ENCODE data around the gene EDN1. TPM values are rescaled to one million over a fixed set of nuclear protein-coding genes. Genes with fewer than 3 reads are reported as not detected.

The EDN1 gene
- total and polyA plus RNA-seq, 10 of the 15 experiments (the other 5 are each of a cell fraction or from before 2014, with no cell fraction given), result 2.0 to 6.6 (median 3.1) TPM

- Histone ChIP-seq H3K4me3 (peak overlapping the region; percentile 88; the same call in 1 of the 2 replicates), H3K27me3 (replicated peaks in 1 of 2; ENCODE audit: control insufficient read depth in 2 of 2, insufficient read depth in 2 of 2, low read length in 1 of 2) (no peaks in the 10 kb centered on the region), H3K9me3 (replicated peaks; ENCODE audit: control insufficient read depth, insufficient read depth, low read length) (no peaks in the 10 kb centered on the region), H3K79me2 (ENCODE audit: control insufficient read depth, insufficient read depth, low read length) (peaks cover 13% of the 10 kb centered on the region), H3K36me3 (ENCODE audit: control insufficient read depth in 2 of 2, insufficient read depth in 2 of 2, low read length in 1 of 2) (no peaks in the 10 kb centered on the region), H3K4me1 (ENCODE audit: control insufficient read depth, insufficient read depth, low read length) (peaks cover 8% of the 10 kb centered on the region), H3K9ac (ENCODE audit: control insufficient read depth, insufficient read depth, low read length) (no peak overlapping the region), H3K27ac (ENCODE audit: control insufficient read depth, insufficient read depth) (no peak overlapping the region), H3K4me2 (ENCODE audit: control insufficient read depth, insufficient read depth) (no peak overlapping the region), H4K20me1 (ENCODE audit: control insufficient read depth, insufficient read depth) (no peaks in the 10 kb centered on the region), H2AFZ (ENCODE audit: control insufficient read depth, low read depth, low read length) (no peak overlapping the region)
- no TSS peak for BruUV-seq (replicated peaks)
- TF ChIP-seq SMAD1 (IDR thresholded peaks at IDR 0.05; ENCODE audit: low read depth, partially characterized antibody), result no peak
- TF ChIP-seq, protein P1, sequence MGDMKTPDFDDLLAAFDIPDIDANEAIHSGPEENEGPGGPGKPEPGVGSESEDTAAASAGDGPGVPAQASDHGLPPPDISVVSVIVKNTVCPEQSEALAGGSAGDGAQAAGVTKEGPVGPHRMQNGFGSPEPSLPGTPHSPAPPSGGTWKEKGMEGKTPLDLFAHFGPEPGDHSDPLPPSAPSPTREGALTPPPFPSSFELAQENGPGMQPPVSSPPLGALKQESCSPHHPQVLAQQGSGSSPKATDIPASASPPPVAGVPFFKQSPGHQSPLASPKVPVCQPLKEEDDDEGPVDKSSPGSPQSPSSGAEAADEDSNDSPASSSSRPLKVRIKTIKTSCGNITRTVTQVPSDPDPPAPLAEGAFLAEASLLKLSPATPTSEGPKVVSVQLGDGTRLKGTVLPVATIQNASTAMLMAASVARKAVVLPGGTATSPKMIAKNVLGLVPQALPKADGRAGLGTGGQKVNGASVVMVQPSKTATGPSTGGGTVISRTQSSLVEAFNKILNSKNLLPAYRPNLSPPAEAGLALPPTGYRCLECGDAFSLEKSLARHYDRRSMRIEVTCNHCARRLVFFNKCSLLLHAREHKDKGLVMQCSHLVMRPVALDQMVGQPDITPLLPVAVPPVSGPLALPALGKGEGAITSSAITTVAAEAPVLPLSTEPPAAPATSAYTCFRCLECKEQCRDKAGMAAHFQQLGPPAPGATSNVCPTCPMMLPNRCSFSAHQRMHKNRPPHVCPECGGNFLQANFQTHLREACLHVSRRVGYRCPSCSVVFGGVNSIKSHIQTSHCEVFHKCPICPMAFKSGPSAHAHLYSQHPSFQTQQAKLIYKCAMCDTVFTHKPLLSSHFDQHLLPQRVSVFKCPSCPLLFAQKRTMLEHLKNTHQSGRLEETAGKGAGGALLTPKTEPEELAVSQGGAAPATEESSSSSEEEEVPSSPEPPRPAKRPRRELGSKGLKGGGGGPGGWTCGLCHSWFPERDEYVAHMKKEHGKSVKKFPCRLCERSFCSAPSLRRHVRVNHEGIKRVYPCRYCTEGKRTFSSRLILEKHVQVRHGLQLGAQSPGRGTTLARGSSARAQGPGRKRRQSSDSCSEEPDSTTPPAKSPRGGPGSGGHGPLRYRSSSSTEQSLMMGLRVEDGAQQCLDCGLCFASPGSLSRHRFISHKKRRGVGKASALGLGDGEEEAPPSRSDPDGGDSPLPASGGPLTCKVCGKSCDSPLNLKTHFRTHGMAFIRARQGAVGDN (IDR thresholded peaks at IDR 0.05), result 0 out of 2 replicates have a peak, but pooled peaks have one; percentile 7
- ChIA-PET RAD21 (ENCODE audit: unreplicated experiment) (interaction anchor here (0.9 to 10.0 kb wide), 13 partner anchors 11 to 640 kb away, joined by 3 to 384 read pairs (median 54); no protein-coding TSS in a partner anchor), CTCF (interaction anchor here (0.6 to 8.6 kb wide), 16 partner anchors 8 to 637 kb away, joined by 3 to 403 read pairs (median 24); no protein-coding TSS in a partner anchor), SMC1A (ENCODE audit: uncharacterized antibody, unreplicated experiment) (interaction anchor here (1.0 to 7.4 kb wide), 21 partner anchors 10 to 658 kb away, joined by 3 to 382 read pairs (median 11); no protein-coding TSS in a partner anchor), POLR2A (interaction anchor here (0.7 to 4.3 kb wide), 4 partner anchors 66 to 638 kb away, joined by 3 to 15 read pairs (median 4); no protein-coding TSS in a partner anchor)
- FAIRE-seq, result no peak
- intact Hi-C loops (cut with micrococcal nuclease; ENCODE audit: unreplicated experiment) (loop anchor here (2.0 to 5.0 kb wide), 7 partner anchors 41 to 599 kb away; partner anchors contain the start of gene HIVEP1), in situ Hi-C loops (cut with MboI) (loop anchor here (5.0 kb wide), 1 partner anchor 641 kb away; no protein-coding TSS in a partner anchor)
- no peak for DNase-seq (ENCODE audit: low read depth, low spot score)
- 6% methylated on average over 4 of the region's 4 CpGs for WGBS (ENCODE audit: insufficient coverage, insufficient replicate concordance, low lambda C conversion rate, missing lambda C conversion rate)
- no peak for ATAC-seq
These were observed 3.2 kb downstream of the EDN1 start for GRCh38 chr6:12293235-12293930.
